ENCODE results near the gene BUD13. TPM values are rescaled to one million over a fixed set of nuclear protein-coding genes. Genes with fewer than 3 reads are reported as not detected.
"Not testable (repeated sequence)": the region's sequence is repeated elsewhere in the genome, so short reads cannot be mapped to it uniquely, and the experiment has no call there.

The BUD13 gene
- total RNA-seq, 1 donor from 2014 or later: 17.7 TPM

DNA sequence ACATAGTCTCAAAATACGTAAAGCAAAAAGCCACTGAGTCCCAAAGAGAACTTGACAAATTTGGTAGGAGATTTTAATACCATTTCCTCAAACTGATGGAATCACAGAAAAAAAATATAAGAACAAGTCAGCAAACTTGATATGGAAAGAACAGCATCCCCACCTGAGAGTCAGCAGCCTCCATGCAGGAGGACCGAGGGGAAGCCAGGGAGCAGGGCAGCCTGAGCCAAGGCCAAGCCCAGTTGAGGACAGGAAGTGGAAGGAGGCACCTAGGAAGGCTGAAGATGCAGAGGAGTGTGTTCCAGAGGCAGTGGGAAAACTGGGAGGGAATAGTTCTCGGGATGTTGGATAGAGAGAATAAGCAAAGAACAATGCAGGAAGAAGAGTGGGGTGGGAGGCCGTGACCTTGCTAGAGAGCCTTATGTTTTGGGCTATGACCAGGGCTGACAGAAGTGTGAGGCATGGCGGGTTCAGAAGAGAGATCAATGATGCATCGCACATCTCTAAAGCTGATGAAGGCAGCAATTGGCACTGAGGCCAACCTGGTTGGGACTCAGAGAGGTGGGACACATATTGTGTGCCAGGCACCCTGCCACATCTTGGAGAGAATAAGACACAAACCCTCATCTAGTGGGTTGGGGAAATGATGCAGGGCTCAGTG lies 34.9 kb upstream of the BUD13 start:
- Histone ChIP-seq H3K27ac (peak overlapping the region; percentile 77), H3K36me3 (no peaks in the 10 kb centered on the region), H3K4me3 (no peak overlapping the region), H3K27me3 (no peaks in the 10 kb centered on the region), H3K4me1 (no peaks in the 10 kb centered on the region), H3K9me3 (no peaks in the 10 kb centered on the region)
- intact Hi-C loops (cut with DNase I): no loop called here
- no peak for ATAC-seq
- DNase-seq: no peak
- TF ChIP-seq, protein P1, sequence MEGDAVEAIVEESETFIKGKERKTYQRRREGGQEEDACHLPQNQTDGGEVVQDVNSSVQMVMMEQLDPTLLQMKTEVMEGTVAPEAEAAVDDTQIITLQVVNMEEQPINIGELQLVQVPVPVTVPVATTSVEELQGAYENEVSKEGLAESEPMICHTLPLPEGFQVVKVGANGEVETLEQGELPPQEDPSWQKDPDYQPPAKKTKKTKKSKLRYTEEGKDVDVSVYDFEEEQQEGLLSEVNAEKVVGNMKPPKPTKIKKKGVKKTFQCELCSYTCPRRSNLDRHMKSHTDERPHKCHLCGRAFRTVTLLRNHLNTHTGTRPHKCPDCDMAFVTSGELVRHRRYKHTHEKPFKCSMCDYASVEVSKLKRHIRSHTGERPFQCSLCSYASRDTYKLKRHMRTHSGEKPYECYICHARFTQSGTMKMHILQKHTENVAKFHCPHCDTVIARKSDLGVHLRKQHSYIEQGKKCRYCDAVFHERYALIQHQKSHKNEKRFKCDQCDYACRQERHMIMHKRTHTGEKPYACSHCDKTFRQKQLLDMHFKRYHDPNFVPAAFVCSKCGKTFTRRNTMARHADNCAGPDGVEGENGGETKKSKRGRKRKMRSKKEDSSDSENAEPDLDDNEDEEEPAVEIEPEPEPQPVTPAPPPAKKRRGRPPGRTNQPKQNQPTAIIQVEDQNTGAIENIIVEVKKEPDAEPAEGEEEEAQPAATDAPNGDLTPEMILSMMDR (IDR thresholded peaks at IDR 0.05): no peak

DNA sequence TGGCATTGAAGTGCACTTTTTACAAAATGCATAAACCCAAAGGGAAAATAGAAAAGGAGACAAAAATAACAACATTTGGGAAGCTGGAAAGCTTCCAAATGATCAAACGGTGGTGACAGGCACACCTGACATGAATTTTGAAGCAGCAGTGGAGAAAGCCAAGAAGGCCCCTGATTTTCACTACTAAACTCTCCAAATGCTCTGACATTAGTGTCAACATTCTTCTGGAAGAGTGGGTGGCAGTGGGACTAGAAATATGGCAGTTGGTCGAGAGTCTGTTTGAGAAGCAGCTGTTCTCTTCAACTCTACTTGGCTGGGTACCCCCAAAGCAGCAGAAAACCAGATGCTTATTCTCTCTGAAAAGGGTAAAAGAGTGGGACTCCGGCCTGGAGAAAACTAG lies 31.2 kb upstream of the BUD13 start:
- DNase-seq: no peak
- intact Hi-C loops (cut with DNase I): no loop called here
- no peak overlapping the region for H3K27ac ChIP-seq
- no peaks in the 10 kb centered on the region for H3K9me3 ChIP-seq
- H3K27me3 ChIP-seq: no peaks in the 10 kb centered on the region
- no peaks in the 10 kb centered on the region for H3K36me3 ChIP-seq
- H3K4me1 ChIP-seq: no peaks in the 10 kb centered on the region
- ATAC-seq: no peak
- TF ChIP-seq, protein P1 (IDR thresholded peaks at IDR 0.05): no peak
- no peak overlapping the region for H3K4me3 ChIP-seq

DNA sequence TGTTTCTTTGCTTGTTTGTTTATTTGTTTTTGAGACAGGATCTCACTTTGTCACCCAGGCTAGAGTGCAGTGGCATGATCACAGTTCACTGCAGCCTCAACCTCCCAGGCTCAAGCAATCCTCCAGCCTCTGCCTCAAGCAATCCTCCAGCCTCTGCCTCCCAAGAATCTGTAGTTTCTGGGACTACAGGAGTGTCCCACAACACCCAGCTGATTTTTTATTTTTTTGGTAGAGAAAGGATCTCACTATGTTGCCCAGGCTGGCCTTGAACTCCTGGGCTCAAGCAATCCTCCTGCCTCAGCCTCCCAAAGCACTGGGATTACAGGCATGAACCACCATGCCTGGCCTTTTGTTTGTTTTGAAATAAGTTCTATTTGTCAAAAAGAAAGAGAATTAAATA lies 28.9 kb upstream of the BUD13 start:
- not testable (repeated sequence) for ATAC-seq, DNase-seq

DNA sequence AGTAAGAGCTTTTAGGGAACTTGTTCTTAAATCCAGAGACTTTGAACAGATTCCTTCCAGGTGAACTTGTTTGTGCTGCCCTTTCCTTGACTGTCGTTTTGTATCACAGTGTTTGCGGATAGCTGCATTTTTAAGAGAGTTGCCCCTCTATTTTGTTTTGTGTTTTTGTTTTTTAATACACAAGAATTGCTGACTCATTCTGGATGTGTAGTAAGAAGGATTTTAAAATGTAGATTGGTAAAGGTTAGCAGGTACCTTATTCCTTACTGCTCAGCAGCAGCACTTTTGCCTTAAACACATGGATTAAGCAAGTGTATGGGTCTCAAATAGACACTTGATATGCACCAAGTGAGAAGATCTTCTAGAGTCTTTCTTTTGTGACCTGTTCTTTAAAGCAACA lies 27.8 kb upstream of the BUD13 start:
- intact Hi-C loops (cut with DNase I): no loop called here
- ATAC-seq (no peak), DNase-seq (no peak)
- no peaks in the 10 kb centered on the region for H3K9me3 ChIP-seq
- TF ChIP-seq, protein P1 (IDR thresholded peaks at IDR 0.05): no peak
- H3K4me3 ChIP-seq: no peak overlapping the region
- H3K36me3 ChIP-seq: no peaks in the 10 kb centered on the region
- H3K27me3 ChIP-seq: no peaks in the 10 kb centered on the region
- H3K4me1 ChIP-seq: no peaks in the 10 kb centered on the region
- no peak overlapping the region for H3K27ac ChIP-seq

More for the DNA sequence above, 28.9 kb upstream of the BUD13 start:
- H3K9me3 ChIP-seq; H3K27me3 ChIP-seq; H3K4me1 ChIP-seq; H3K27ac ChIP-seq; H3K36me3 ChIP-seq; H3K4me3 ChIP-seq; intact Hi-C loops (cut with DNase I): not testable (repeated sequence)

DNA sequence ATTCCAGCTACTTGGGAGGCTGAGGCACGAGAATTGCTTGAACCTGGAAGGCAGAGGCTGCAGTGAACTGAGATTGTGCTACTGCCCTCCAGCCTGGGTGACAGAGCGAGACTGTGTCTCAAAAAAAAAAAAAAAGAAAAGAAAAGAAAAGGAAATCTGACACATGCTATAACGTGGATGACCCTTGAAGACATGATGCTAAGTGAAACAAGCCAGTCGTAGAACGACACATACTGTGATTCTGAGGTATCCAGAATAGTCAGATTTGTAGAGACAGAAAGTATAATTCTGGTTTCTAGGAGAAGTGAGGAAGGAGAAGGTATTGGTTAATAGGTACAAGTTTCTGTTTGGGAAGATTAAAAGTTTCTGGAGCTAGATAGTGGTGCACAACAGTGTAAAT lies 25.6 kb upstream of the BUD13 start:
- ATAC-seq: no peak
- Histone ChIP-seq H3K9me3 (no peaks in the 10 kb centered on the region), H3K27ac (no peak overlapping the region), H3K4me1 (no peaks in the 10 kb centered on the region), H3K4me3 (no peak overlapping the region), H3K36me3 (no peaks in the 10 kb centered on the region), H3K27me3 (no peaks in the 10 kb centered on the region)
- intact Hi-C loops (cut with DNase I): no loop called here
- TF ChIP-seq, protein P1 (IDR thresholded peaks at IDR 0.05): no peak
- DNase-seq: no peak

DNA sequence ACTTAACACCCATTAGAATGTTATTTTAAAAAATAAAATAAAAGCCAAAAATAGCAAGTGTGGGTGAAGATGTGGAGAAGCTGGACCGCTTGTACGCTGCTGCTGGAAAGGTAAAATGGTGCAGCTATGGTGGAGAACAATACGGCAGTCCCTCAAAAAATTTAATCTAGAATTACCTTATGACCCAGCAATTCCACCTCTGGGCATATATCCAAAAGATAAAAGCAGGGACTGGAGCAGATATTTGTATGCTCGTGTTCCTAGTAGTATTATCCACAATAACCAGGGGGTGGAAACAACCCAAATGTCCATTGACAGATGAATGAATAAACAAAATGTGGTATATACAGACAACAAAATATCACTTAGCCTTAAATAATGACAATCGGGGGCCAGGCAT lies 25.0 kb upstream of the BUD13 start:
- no peak for DNase-seq
- intact Hi-C loops (cut with DNase I): no loop called here

More for the DNA sequence above, 25.0 kb upstream of the BUD13 start:
- no peak for ATAC-seq
- Histone ChIP-seq H3K27ac (no peak overlapping the region), H3K36me3 (no peaks in the 10 kb centered on the region), H3K4me3 (no peak overlapping the region), H3K4me1 (no peaks in the 10 kb centered on the region), H3K27me3 (no peaks in the 10 kb centered on the region), H3K9me3 (no peaks in the 10 kb centered on the region)
- TF ChIP-seq, protein P1 (IDR thresholded peaks at IDR 0.05): no peak

All from upper lobe of right lung (tissue), 1 donor.